ENCODE results near the gene ETF1.

GRCh38 chr5:138471052-138471361, 72.0 kb downstream of the ETF1 start:
- TF ChIP-seq CTCF (conservative IDR thresholded peaks at IDR 0.05; ENCODE audit: low read length) = no peak
- TF ChIP-seq EZH2phosphoT487 (IDR thresholded peaks at IDR 0.05; ENCODE audit: borderline replicate concordance, low read depth, low read length) = no peak
